BJ (cell line): Measurements from ENCODE around the gene PER2. TPM values are rescaled to one million over a fixed set of nuclear protein-coding genes. Genes with fewer than 3 reads are reported as not detected.

Experiments
- CTCF ChIA-PET: fragments of 350-600 bp; formaldehyde crosslinking; extraction: SDS; loops from one replicate; lab custom pipeline; 2021; ENCODE audit warnings: antibody characterized with exemption, inconsistent platforms; lab: Yijun Ruan, JAX
- POLR2A ChIA-PET: fragments of 300-600 bp; sonication (Branson Sonifier 250); formaldehyde crosslinking; extraction: SDS; loops from one replicate; lab custom pipeline; 2021; ENCODE audit warnings: antibody characterized with exemption; lab: Charles Lee
- DNase-seq: peaks from one replicate; pipeline ENCODE4 v3.0.0-alpha.2; 2011; ENCODE audit warnings: low read depth
- H3K27me3 ChIP-seq: 2 replicates; pipeline ENCODE4 v1.6.0; 2011; ENCODE audit warnings: low read length; ENCODE audit not compliant: control insufficient read depth, insufficient read depth
- H3K36me3 ChIP-seq: 2 replicates; pipeline ENCODE4 v1.5.1; 2011; ENCODE audit warnings: low read length; ENCODE audit not compliant: control insufficient read depth, insufficient read depth
- H3K4me3 ChIP-seq: 2 replicates; pipeline ENCODE4 v1.5.1; 2011; ENCODE audit warnings: low read depth, mild to moderate bottlenecking, control low read depth, low read length
- CTCF ChIP-seq: IDR thresholded peaks from 2 replicates; pipeline ENCODE4 v1.5.1; 2011; ENCODE audit warnings: low read depth, mild to moderate bottlenecking, control low read depth, inconsistent platforms, low read length, moderate library complexity; ENCODE audit not compliant: insufficient read depth
- polyA plus RNA-seq: library from polyadenylated mRNA; depleted of rRNA; stranded (reverse); fragments of >200 nt; gene quantifications from 2 replicates; pipeline ENCODE4 v1.2.3, GENCODE V29; 2011

PER2 gene
- polyA plus RNA-seq, 1 experiment: 3.1 TPM

- ChIA-PET POLR2A (no interaction called here), CTCF (interaction anchor here (1.7 kb wide), 1 partner anchor 25 kb away, joined by 8 read pairs; no protein-coding TSS in a partner anchor)
- Histone ChIP-seq H3K27me3 (peaks cover 16% of the 10 kb centered on the region), H3K36me3 (no peaks in the 10 kb centered on the region), H3K4me3 (peak overlapping the region; percentile 54)
- TF ChIP-seq CTCF: no peak
- DNase-seq: no peak
Observed at GRCh38 chr2:238238766-238239542, 49.5 kb downstream of the PER2 start.

GRCh38 chr2:238238311-238238765, 50.1 kb downstream of the PER2 start:
- Histone ChIP-seq H3K27me3 (peaks cover 16% of the 10 kb centered on the region), H3K36me3 (no peaks in the 10 kb centered on the region), H3K4me3 (no peak overlapping the region)
- CTCF ChIA-PET: no interaction called here
- DNase-seq: no peak
- TF ChIP-seq CTCF: no peak
- POLR2A ChIA-PET: no interaction called here

GRCh38 chr2:238237431-238238135, 50.8 kb downstream of the PER2 start:
- H3K27me3 ChIP-seq: peaks cover 16% of the 10 kb centered on the region
- no peaks in the 10 kb centered on the region for H3K36me3 ChIP-seq
- ChIA-PET CTCF (no interaction called here), POLR2A (no interaction called here)
- DNase-seq: no peak
- no peak for TF ChIP-seq CTCF
- no peak overlapping the region for H3K4me3 ChIP-seq

- CTCF ChIA-PET: interaction anchor here (1.2 kb wide), 1 partner anchor 20 kb away, joined by 3 read pairs; no protein-coding TSS in a partner anchor
- Histone ChIP-seq H3K36me3 (no peaks in the 10 kb centered on the region), H3K4me3 (no peak overlapping the region), H3K27me3 (peaks cover 14% of the 10 kb centered on the region)
- no peak for TF ChIP-seq CTCF
- POLR2A ChIA-PET: no interaction called here
- DNase-seq: no peak
Observed at GRCh38 chr2:238236571-238236970, 51.8 kb downstream of the PER2 start.

GRCh38 chr2:238235856-238236255, 52.6 kb downstream of the PER2 start:
- no peak for DNase-seq
- no peaks in the 10 kb centered on the region for H3K36me3 ChIP-seq
- TF ChIP-seq CTCF: no peak
- H3K27me3 ChIP-seq: peaks cover 15% of the 10 kb centered on the region
- ChIA-PET CTCF (interaction anchor here (1.2 kb wide), 1 partner anchor 21 kb away, joined by 3 read pairs; no protein-coding TSS in a partner anchor), POLR2A (no interaction called here)
- no peak overlapping the region for H3K4me3 ChIP-seq
